ENCODE data around the gene RASGRP1.

- TF ChIP-seq CTCF (IDR thresholded peaks at IDR 0.05), result no peak
- no peak for TF ChIP-seq ZFX (IDR thresholded peaks at IDR 0.05; ENCODE audit: borderline replicate concordance)
Measured at GRCh38 chr15:38535491-38536200, 29.0 kb downstream of the RASGRP1 start.

Data from 22Rv1 (cell line).